ENCODE measurements around the gene C1QTNF12.

- TF ChIP-seq REST (IDR thresholded peaks at IDR 0.05; ENCODE audit: insufficient replicate concordance, low read depth) (no peak), CTCF (IDR thresholded peaks at IDR 0.05; ENCODE audit: insufficient read depth, low read length) (no peak), GABPA (IDR thresholded peaks at IDR 0.05; ENCODE audit: low read depth) (no peak), POLR2AphosphoS5 (IDR thresholded peaks at IDR 0.05; ENCODE audit: low read depth) (no peak)
Measured at GRCh38 chr1:1279028-1279427, 32.5 kb upstream of the C1QTNF12 start.

Measured in HL-60 (cell line).